ENCODE measurements around the gene HSPA1L.

- TF ChIP-seq POLR2AphosphoS5 (IDR thresholded peaks at IDR 0.05; ENCODE audit: low read depth, low read length), result no peak
- no peak for TF ChIP-seq TAF1 (IDR thresholded peaks at IDR 0.05; ENCODE audit: borderline replicate concordance, insufficient read depth, low read length)
- TF ChIP-seq FOXP2 (optimal IDR thresholded peaks at IDR 0.05; ENCODE audit: borderline replicate concordance, extremely low read depth, extremely low read length, insufficient read depth), result no peak
- TF ChIP-seq SIN3A (IDR thresholded peaks at IDR 0.05; ENCODE audit: borderline replicate concordance, insufficient read depth, low read length), result no peak
These were observed 15.3 kb downstream of the HSPA1L start for GRCh38 chr6:31799781-31800180.
